HG02763 (cell line): ENCODE measurements around the gene ZPBP2.
"Not testable (repeated sequence)": the region's sequence is repeated elsewhere in the genome, so short reads cannot be mapped to it uniquely, and the experiment has no call there.

ENCODE experiments used
- ATAC-seq: cut with Tn5 transposase; IDR thresholded peaks from one replicate; pipeline ENCODE4 v1.9.1; 2021; ENCODE audit warnings: mild to moderate bottlenecking, moderate library complexity; ENCODE audit not compliant: unreplicated experiment

Gene ZPBP2

DNA sequence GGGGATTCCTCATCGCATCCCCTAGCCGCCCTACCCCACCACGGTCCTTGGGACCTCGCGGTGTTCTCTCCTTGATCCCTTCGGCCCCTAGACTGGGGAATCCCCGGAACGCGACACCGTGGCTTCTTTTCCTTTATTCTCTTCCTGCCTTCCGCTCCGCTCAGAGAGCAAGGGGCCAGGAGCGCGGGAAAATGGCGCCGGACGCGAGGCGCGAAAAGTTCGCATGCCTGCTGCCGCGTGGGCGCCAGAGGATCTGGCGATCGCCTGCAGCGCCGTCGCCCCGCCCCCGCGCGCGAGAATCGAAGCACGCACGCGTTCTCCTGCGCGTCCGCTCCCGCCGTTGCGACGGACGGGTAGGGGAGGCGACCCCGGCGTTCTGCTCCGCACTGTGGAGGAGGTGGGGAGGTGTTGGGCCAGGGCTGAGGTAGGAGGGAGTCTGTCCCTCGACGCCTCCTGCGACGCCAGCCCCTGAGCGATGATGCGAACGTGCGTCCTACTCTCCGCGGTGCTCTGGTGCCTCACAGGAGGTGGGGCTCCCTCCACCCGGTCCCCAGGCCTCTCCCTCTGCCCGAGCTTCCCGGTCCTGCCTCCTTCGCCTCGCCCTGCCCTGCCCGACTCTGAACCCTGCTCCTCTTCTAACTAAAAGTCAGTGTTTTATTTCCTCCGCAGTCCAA, at the start of gene ZPBP2:
Gene ZPBP2 (plus strand): TSS at position 323 of the 674 bp plus-strand sequence. CDS start 153 bp downstream, at position 476.
- no peak for ATAC-seq

DNA sequence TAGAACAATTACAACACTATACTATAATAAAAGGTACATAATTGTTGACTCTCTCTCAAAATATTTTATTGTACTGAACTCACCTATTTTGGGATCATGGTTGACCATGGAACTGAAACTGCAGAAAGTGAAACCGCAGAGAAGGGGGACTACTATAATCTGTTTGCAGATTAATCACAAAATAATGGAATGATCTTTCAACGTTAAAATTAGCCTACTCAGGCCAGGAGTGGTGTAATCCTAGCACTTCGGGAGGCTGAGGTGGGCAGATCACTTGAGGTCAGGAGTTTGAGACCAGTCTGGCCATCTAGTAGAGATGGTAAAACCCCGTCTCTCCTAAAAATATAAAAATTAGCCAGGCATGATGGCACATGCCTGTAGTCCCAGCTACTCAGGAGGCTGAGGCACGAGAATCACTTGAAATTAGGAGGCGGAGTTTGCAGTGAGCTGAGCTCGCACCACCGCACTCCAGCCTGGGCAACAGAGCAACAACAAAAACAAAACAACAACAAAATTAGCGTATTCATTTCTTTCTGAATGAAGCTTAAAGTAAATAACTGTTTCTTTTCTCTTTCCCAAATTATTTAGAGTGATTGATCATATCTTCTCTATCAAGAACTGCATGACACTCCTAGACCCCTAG, 49.5 kb upstream of the ZPBP2 start:
- ATAC-seq: no peak

- no peak for ATAC-seq
Observed at GRCh38 chr17:39820541-39820940, 47.5 kb upstream of the ZPBP2 start.

- no peak for ATAC-seq
Observed at GRCh38 chr17:39820987-39821386, 47.0 kb upstream of the ZPBP2 start.

DNA sequence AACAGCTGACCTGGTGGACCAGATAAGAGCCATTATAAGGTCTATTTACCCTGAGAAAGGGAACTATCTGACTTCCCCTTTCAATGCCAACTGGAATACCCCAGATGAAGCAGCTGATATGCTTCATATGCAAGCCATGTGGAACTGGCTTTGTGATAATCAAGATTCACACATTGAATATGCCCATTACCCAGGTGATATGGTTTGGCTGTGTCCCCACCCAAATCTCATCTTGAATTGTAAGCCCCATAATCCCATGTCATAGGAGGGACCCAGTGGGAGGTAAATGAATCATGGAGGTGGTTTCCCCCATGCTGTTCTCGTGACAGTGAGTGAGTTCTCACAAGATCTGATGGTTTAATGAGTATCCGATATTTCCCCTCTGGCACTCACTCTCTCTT, 46.0 kb upstream of the ZPBP2 start:
- no peak for ATAC-seq

DNA sequence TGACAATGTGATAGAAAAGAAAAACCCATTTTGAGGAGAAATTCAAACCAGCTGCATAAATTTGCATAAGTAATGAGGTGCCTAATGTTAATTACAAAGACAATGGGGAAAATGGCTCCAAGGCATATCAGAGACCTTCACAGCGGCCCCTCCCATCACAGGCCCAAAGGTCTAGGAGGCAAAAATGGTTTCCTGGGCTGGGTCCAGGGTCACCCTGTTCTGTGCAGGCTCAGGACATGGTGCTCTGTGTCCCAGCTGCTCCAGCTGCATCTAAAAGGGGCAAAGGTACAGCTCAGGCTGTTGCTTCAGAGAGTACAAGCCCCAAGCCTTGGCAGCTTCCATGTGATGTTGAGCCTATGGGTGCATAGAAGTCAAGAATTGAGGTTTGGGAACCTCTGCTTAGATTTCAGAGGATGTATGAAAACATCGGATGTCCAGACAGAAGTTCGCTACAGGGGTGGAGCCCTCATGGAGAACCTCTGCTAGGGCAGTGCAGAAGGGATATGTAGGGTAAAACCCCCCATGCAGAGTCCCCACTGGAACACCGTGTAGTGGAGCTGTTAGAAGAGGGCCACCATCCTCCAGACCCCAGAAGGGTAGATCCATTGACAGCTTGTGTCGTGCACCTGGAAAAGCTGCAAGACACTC, 44.5 kb upstream of the ZPBP2 start:
- ATAC-seq: no peak

DNA sequence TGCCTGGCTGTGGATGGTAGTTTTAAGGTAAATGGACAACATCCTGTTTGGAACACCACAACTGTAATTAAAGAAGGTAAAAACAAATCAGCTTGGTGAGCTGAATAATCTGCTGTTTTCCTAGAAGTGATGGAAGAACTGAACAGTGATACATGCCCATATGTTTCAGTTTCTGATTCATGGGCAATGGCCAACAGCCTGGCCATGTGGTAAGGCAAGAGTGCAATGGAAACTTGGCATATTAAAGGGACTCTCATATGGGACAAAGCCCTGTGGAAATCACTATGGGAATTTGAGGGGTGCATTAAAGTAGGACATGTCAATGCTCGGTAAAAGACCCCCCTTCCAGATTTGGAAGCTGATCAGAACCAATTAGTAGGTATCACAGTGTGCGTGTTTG, 41.7 kb upstream of the ZPBP2 start:
- no peak for ATAC-seq

- no peak for ATAC-seq
Observed at GRCh38 chr17:39828443-39828842, 39.6 kb upstream of the ZPBP2 start.

DNA sequence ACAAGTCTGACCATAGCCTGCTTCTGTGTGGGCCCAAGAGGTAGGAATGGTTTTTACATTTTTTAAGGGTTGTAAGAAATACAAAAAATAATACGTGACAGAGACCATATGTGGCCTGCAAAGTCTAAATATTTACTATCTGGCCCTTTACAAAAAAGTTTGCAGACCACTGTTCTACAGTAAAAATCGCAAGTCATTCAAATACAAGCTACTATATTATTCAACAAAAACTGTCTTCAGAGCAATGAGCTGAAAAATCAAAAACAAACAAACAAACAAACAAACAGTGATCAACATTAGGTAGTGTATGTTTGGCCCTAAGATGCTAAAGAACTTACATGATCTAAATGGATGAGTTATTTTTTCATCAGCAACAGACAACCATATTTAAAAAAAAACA, 36.4 kb upstream of the ZPBP2 start:
- ATAC-seq: no peak

DNA sequence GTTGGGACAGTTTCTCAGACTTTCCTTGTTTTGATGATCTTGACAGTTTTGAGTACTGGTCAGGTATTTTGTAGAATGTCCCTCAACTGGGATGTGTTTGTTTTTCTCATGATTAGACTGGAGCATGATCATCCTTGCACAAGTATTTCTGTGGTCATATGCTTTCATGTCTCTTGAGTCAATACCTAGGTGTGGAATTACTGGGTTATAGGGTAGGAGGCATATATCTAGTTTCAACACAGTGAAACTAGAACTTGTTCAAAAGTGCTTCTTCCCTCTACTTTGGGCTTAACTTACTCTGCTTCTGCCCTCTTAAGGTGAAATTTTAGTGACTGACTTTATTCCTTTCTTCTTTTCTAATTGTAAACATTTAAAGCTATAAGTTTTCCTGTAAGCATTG, 34.0 kb upstream of the ZPBP2 start:
- no peak for ATAC-seq

- ATAC-seq: no peak
Observed at GRCh38 chr17:39835038-39835786, 32.8 kb upstream of the ZPBP2 start.

DNA sequence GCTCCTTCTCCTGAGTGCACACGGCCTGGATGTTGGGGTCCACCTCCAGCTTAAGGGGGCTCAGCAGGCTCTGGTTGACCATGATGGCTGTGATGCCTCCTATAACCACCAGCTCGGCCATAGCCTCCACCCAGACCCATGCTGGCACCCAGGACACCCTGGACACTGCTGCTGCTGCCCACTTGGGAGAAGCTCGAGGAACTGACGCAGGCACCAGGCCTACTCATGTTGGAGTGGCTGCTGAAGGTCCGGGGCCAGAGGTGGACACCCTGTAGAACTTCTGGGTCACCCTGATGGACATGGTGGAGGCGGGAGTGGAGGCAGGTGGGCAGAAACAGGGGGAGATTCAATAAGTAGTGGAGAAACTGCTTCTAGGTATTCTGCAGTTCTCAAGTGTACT, 31.9 kb upstream of the ZPBP2 start:
- no peak for ATAC-seq

DNA sequence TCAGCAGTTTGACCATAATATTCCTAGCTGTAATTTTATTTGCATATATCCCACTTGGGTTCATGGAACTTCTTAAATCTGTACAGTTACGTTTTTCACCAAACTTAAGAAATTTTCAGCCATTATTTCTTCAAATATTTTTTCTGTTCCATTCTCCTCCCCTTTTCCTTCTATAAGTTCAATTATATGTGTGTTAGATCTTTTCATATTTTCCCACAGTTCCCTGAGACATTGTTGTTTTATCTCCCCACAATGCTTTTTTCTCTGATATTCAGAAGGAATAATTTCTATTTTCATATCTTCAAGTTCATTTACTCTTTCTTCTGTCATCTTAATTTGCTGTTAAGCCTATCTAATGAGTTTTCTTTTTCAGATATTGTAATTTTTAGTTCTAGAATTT, 29.9 kb upstream of the ZPBP2 start:
- no peak for ATAC-seq

- no peak for ATAC-seq
Observed at GRCh38 chr17:39838784-39839183, 29.2 kb upstream of the ZPBP2 start.

DNA sequence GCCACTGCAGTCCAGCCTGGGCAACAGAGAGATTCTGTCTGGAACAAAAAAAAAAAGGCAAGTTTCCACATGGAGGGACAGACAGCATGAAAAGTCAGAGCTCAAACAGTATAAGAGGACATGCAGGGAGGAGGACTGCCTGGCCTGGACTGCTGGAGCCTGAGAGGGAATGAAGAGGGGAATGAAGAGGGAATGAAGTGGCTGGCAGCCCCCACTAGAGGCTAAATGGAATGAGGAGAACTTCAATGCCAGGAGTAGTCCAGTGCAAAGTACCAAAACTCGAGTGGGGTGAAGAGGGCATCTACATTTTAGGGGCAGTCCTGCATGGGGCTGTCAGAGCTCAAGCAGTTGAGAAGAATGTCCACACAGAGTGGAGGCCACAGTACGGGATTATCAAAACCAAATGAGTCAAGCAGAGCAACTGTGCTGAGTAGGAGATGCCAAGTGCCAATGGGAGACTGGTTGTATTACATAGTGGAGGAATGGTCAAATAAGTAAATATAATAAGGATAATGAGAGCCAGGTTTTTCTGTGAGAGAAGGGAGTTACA, 26.8 kb upstream of the ZPBP2 start:
- no peak for ATAC-seq

DNA sequence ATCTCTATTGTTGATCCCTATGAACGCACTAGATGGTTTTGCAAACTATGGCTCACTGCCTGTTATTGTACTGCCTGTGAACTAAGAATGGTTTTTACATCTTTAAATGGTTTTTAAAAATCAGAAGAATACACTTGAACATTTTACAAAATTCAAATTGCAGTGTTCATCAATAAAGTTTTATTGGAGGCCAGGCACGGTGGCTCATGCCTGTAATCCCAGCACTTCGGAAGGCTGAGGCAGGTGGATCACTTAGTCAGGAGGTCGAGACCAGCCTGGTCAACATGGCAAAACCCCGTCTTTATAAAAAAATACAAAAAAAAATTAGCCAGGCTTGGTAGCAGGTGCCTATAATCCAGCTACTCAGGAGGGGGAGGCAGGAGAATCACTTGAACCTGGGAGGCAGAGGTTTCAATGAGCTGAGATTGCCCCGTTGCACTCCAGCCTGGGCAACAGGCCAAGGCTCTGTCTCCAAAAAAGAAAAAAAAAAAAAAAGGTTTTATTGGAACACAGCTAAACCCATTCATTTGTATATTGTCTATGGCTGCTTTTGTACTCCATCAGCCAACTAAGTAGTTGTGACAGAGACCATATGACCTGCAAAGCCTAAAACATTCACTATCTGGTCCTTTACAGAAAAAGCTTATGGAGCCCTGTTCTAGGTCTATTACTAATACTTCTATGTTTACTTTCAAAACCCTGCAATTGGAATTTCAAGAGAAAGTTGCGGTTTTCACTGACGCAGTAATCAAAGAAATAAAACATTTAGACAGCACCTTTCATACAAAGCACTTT, 22.8 kb upstream of the ZPBP2 start:
- ATAC-seq: no peak

- ATAC-seq: no peak
Observed at GRCh38 chr17:39846205-39846604, 21.8 kb upstream of the ZPBP2 start.

DNA sequence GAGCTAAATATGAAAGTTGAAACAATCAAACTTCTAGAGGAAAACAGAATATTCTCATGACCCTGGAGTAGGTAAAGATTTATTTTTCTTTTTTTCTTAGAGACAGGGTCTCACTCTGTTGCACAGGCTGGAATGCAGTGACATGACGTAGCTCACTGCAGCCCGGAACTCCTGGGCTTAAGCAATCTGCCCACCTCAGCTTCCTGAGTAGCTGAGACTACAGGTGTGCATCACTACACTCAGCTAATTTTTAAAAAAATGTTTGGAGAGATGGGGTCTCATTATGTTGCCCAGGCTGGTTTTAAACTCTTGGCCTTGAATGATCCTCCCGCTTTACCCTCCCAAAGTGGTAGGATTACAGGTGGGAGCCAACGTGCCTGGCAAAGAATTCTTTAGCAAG, 19.4 kb upstream of the ZPBP2 start:
- ATAC-seq: no peak

DNA sequence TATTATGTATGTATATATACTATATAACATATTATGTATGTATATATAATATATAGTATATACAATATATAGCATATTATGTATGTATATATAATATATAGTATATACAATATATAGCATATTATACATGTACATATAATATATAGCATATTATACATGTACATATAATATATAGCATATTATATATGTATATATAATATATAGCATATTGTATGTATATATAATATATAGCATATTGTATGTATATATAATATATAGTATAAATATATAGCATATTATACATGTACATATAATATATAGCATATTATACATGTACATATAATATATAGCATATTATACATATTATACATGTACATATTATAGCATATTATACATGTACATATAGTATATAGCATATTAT, 17.8 kb upstream of the ZPBP2 start:
- ATAC-seq: not testable (repeated sequence)

GRCh38 chr17:39852239-39852638, 15.8 kb upstream of the ZPBP2 start:
- no peak for ATAC-seq

GRCh38 chr17:39854909-39855308, 13.1 kb upstream of the ZPBP2 start:
- ATAC-seq: no peak
